ENCODE measurements around the gene GLIS1. TPM values are rescaled to one million over a fixed set of nuclear protein-coding genes. Genes with fewer than 3 reads are reported as not detected.

Gene GLIS1
- total RNA-seq, 1 experiment from 2014 or later = 0.39 TPM

DNA sequence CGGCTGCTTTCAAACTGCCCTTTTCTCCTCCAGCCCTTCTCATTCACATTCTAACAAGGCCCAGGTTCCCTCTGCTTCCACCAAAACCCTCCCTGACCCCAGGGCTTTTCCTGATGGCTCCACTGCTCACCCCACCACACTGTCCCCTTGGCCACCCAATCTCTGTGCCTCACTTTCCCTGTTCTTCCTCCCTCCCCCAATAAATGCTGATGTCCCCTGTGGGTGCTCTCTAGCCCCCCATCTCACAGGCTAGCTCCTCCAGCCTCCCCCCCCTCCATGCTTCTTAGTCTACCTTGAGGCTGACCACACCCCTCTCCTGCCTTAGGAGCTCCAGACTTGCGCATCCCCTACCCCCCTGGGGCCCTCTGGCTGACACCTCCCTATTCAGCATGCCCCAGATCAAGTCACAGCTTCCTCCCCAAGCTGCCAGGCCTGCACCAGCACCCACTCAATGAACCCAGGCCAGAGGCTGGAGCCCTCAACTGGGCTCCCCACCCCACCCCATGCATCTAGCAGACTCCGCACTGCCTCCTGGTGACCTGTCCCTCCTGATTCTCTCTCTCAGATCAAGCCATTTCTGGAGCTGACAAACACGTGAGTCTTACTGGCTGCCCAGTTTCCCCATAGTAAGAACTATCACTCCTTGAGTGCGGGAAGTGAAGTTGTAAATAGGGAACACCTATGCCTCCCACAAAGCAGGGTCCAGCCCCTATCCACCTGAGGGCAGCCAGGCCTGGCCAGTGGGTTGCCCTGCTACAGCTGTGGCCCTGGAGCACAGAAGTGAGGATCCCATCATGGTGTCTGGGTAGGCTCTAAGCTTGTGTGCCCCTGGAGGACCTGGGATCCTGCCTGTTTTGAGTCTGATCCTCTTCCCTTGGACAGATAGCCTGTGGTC is 161.9 kb downstream of the GLIS1 start (continued):
- TF ChIP-seq, protein P1, sequence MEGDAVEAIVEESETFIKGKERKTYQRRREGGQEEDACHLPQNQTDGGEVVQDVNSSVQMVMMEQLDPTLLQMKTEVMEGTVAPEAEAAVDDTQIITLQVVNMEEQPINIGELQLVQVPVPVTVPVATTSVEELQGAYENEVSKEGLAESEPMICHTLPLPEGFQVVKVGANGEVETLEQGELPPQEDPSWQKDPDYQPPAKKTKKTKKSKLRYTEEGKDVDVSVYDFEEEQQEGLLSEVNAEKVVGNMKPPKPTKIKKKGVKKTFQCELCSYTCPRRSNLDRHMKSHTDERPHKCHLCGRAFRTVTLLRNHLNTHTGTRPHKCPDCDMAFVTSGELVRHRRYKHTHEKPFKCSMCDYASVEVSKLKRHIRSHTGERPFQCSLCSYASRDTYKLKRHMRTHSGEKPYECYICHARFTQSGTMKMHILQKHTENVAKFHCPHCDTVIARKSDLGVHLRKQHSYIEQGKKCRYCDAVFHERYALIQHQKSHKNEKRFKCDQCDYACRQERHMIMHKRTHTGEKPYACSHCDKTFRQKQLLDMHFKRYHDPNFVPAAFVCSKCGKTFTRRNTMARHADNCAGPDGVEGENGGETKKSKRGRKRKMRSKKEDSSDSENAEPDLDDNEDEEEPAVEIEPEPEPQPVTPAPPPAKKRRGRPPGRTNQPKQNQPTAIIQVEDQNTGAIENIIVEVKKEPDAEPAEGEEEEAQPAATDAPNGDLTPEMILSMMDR (IDR thresholded peaks at IDR 0.05 in 2 of 3, conservative IDR thresholded peaks at IDR 0.05 in 1 of 3; ENCODE audit: borderline replicate concordance in 1 of 3, insufficient read depth in 1 of 3, low read depth in 2 of 3, low read length in 2 of 3) = no peak
- TF ChIP-seq SRF (IDR thresholded peaks at IDR 0.05; ENCODE audit: low read depth) = no peak
- TF ChIP-seq, protein P2, sequence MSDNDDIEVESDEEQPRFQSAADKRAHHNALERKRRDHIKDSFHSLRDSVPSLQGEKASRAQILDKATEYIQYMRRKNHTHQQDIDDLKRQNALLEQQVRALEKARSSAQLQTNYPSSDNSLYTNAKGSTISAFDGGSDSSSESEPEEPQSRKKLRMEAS (IDR thresholded peaks at IDR 0.05) = no peak
- TF ChIP-seq EZH2 (IDR thresholded peaks at IDR 0.05) = no peak
- no peak for TF ChIP-seq SIN3A (IDR thresholded peaks at IDR 0.05; ENCODE audit: low read depth)
- no peak for TF ChIP-seq POLR2AphosphoS5 (IDR thresholded peaks at IDR 0.05; ENCODE audit: low read depth, low read length)
- TF ChIP-seq CEBPB (IDR thresholded peaks at IDR 0.05; ENCODE audit: low read depth) = no peak

DNA sequence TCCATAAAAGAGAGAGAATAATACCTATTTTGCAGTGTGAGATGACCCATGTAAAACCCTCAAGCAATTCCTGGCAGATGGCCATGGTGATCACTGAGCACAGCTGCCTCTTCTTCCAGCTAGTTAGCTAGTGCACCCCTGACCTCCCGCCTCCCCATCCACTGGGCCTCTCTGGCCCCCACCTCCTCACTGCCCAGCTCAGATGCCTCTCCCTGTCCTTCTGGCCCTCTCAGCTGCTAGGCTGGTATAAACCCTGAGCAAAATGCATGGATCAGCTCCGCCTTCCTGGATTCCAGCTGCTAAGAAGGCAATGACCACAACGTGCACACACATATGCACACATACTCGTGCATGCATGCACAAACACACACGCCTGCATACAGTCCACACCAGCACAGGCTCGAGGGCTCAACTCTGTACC is 162.6 kb downstream of the GLIS1 start:
- ATAC-seq (no peak), DNase-seq (ENCODE audit: low read depth, low spot score) (no peak)
- Histone ChIP-seq H3K9ac (ENCODE audit: low read length) (no peak overlapping the region), H3K79me2 (ENCODE audit: insufficient read depth, low read length) (no peaks in the 10 kb centered on the region), H3K27me3 (ENCODE audit: insufficient read depth, low read length) (no peaks in the 10 kb centered on the region), H2AFZ (ENCODE audit: low read depth, low read length, poor library complexity, severe bottlenecking) (no peak overlapping the region), H3K27ac (ENCODE audit: low read depth, low read length) (no peak overlapping the region), H3K4me1 (ENCODE audit: control insufficient read depth in 1 of 2, insufficient read depth in 2 of 2, low read length in 2 of 2) (peaks cover 9 to 10% of the 10 kb centered on the region in 2 experiments), H4K20me1 (ENCODE audit: insufficient read depth) (no peaks in the 10 kb centered on the region), H3K4me3 (replicated peaks in 1 of 2; ENCODE audit: low read depth in 1 of 2, low read length in 2 of 2) (no peak overlapping the region), H3K9me3 (ENCODE audit: control insufficient read depth in 1 of 2, insufficient read depth in 1 of 2, low read depth in 1 of 2, low read length in 2 of 2) (no peaks in the 10 kb centered on the region), H3K4me2 (ENCODE audit: low read length) (no peak overlapping the region), H3K9me2 (ENCODE audit: insufficient read depth) (no peaks in the 10 kb centered on the region), H3K36me3 (ENCODE audit: control insufficient read depth in 1 of 2, insufficient read depth in 2 of 2, low read length in 2 of 2) (no peaks in the 10 kb centered on the region)
- intact Hi-C loops (cut with micrococcal nuclease) = no loop called here
- CTCF ChIA-PET = interaction anchor here (1.3 kb wide), 1 partner anchor 90 kb away, joined by 3 read pairs; no protein-coding TSS in a partner anchor
- RAD21 ChIA-PET (ENCODE audit: low non-redundant PET in 1 of 2, low total read pairs in 2 of 2, uncharacterized antibody in 2 of 2, unreplicated experiment in 2 of 2) = no interaction called here
- no TSS peak for BruUV-seq (replicated peaks)
- no peak for TF ChIP-seq CEBPB (IDR thresholded peaks at IDR 0.05; ENCODE audit: low read depth)
- POLR2A ChIA-PET = no interaction called here
